A549 (cell line): ENCODE results near the gene MED12L. TPM values are rescaled to one million over a fixed set of nuclear protein-coding genes. Genes with fewer than 3 reads are reported as not detected.
A peak's percentile ranks its signal among the peaks of the same experiment; 100 is the strongest.

Source experiments
- ATAC-seq, 2 experiments: fragments of 200-7000 bp in 1 of 2; fragments of >200 bp in 1 of 2; cut with Nextera tagmentation in 1 of 2; cut with Tn5 transposase in 1 of 2; 3 replicates each; pipeline versions ENCODE4 v1.8.0 to v1.9.1; 2018 to 2020; ENCODE audit warnings: mild to moderate bottlenecking in 1 of 2, moderate library complexity in 1 of 2
- CTCF ChIA-PET: fragments of 300-600 bp; sonication (Branson Sonifier 250); formaldehyde crosslinking; extraction: SDS; loops from one replicate; lab custom pipeline; 2021; ENCODE audit warnings: antibody characterized with exemption, inconsistent platforms; lab: Yijun Ruan, JAX
- POLR2A ChIA-PET: fragments of 350-600 bp; formaldehyde crosslinking; extraction: SDS; loops from one replicate; lab custom pipeline; 2021; ENCODE audit warnings: antibody characterized with exemption, inconsistent platforms; lab: Yijun Ruan, JAX
- DNase-seq, 2 experiments: peaks; one replicate each; pipeline versions ENCODE4 v3.0.0 to v3.0.0-alpha.2; 2011 to 2016; ENCODE audit warnings: low read depth in 1 of 2, low spot score in 1 of 2
- FAIRE-seq: peaks from 2 replicates; lab custom pipeline; 2011; peaks lifted over from hg19 to GRCh38; lab: Jason Lieb, UNC
- H3K27ac ChIP-seq, 2 experiments: fragments of >200 bp; sonication (Bioruptor Twin); formaldehyde crosslinking; 3 replicates each; pipeline ENCODE4 v1.5.1; 2016 to 2017
- H3K4me1 ChIP-seq: fragments of >200 bp; sonication (Bioruptor Twin); formaldehyde crosslinking; 3 replicates; pipeline ENCODE4 v1.6.1; 2016
- H3K4me2 ChIP-seq: fragments of >200 bp; sonication (Bioruptor Twin); formaldehyde crosslinking; 3 replicates; pipeline ENCODE4 v1.6.1; 2016
- H3K4me3 ChIP-seq: fragments of >200 bp; sonication (Bioruptor Twin); formaldehyde crosslinking; 3 replicates; pipeline ENCODE4 v1.5.1; 2016
- H3K9me3 ChIP-seq: fragments of >200 bp; sonication (Bioruptor Twin); formaldehyde crosslinking; 3 replicates; pipeline ENCODE4 v1.6.1; 2016
- CHD4 ChIP-seq: fragments of 200-600 bp; sonication (generic); IDR thresholded peaks from 2 replicates; pipeline ENCODE4 v1.6.1; 2016; ENCODE audit warnings: antibody characterized with exemption, mild to moderate bottlenecking, borderline replicate concordance
- EP300 ChIP-seq, 2 experiments: fragments of >200 bp; sonication (Bioruptor Twin); formaldehyde crosslinking; IDR thresholded peaks; 2 replicates in 1 of 2; 3 replicates in 1 of 2; pipeline ENCODE4 v1.6.1; 2016 to 2017
- FOSL2 ChIP-seq, 2 experiments: fragments of 450-650 bp in 1 of 2; fragments of >200 bp in 1 of 2; sonication (Bioruptor Twin) in 1 of 2; formaldehyde crosslinking; IDR thresholded peaks; 2 replicates each; pipeline versions ENCODE4 v1.5.0 to v1.6.1; 2016 to 2020; ENCODE audit warnings: mild to moderate bottlenecking in 1 of 2, moderate library complexity in 1 of 2
- HMGXB4 ChIP-seq: fragments of 250-450 bp; sonication (Bioruptor Pico); IDR thresholded peaks from 2 replicates; pipeline ENCODE4 v1.5.0; 2021; ENCODE audit warnings: mild to moderate bottlenecking, moderate library complexity, borderline replicate concordance
- HOXB5 ChIP-seq: fragments of 250-450 bp; sonication (Bioruptor Pico); IDR thresholded peaks from 2 replicates; pipeline ENCODE4 v1.5.0; 2020; ENCODE audit warnings: mild to moderate bottlenecking, moderate library complexity
- MAFK ChIP-seq: fragments of 450-650 bp; IDR thresholded peaks from 2 replicates; pipeline ENCODE4 v1.6.1; 2014; ENCODE audit not compliant: partially characterized antibody
- NR3C1 ChIP-seq: fragments of >200 bp; sonication (Bioruptor Twin); formaldehyde crosslinking; IDR thresholded peaks from 3 replicates; pipeline ENCODE4 v1.6.1; 2017
- POLR2A ChIP-seq: IDR thresholded peaks from 2 replicates; pipeline ENCODE4 v1.6.1; 2012; ENCODE audit warnings: mild to moderate bottlenecking, low read length
- RARB ChIP-seq: fragments of 250-450 bp; sonication (Bioruptor Pico); IDR thresholded peaks from 2 replicates; pipeline ENCODE4 v1.8.0; 2021; ENCODE audit warnings: mild to moderate bottlenecking, moderate library complexity
- RNF2 ChIP-seq: fragments of 200-600 bp; sonication (generic); IDR thresholded peaks from 2 replicates; pipeline ENCODE4 v1.6.1; 2016; ENCODE audit warnings: low read depth, mild to moderate bottlenecking, antibody characterized with exemption, moderate library complexity, borderline replicate concordance
- TP53 ChIP-seq: fragments of 250-450 bp; sonication (Bioruptor Pico); IDR thresholded peaks from 2 replicates; pipeline ENCODE4 v1.5.0; 2021; ENCODE audit warnings: mild to moderate bottlenecking, moderate library complexity
- USF2 ChIP-seq: fragments of 450-650 bp; IDR thresholded peaks from 2 replicates; pipeline ENCODE4 v1.6.1; 2014; ENCODE audit warnings: antibody characterized with exemption
- WGBS: methylation state at CpG from one replicate; pipeline ENCODE4 v1.1.6; 2017; ENCODE audit errors: missing lambda C conversion rate; 5-methylcytosine and 5-hydroxymethylcytosine counted together
- polyA plus RNA-seq, 4 experiments: library from polyadenylated mRNA; depleted of rRNA in 3 of 4; stranded (reverse); fragments of >200 nt; fragmentation: RNase III in 1 of 4; extraction: RNeasy Plus Mini Kit Qiagen cat#74134 plus additional on column Dnase treatment in 1 of 4; gene quantifications; 2 replicates in 3 of 4; 3 replicates in 1 of 4; pipeline ENCODE4 v1.2.3, GENCODE V29; 2011 to 2017
- TF ChIP-seq, protein P1 (sequence below): fragments of 200-600 bp; sonication (generic); IDR thresholded peaks from 2 replicates; pipeline ENCODE4 v1.6.1; 2016; ENCODE audit warnings: antibody characterized with exemption, mild to moderate bottlenecking, moderate library complexity
- TF ChIP-seq, protein P2 (sequence below): IDR thresholded peaks from 2 replicates; pipeline ENCODE4 v1.6.1; 2012; ENCODE audit warnings: low read depth, borderline replicate concordance
- TF ChIP-seq, protein P3 (sequence below): fragments of 150-350 bp; IDR thresholded peaks from 2 replicates; pipeline ENCODE4 v1.6.1; 2014; ENCODE audit warnings: low read depth, mild to moderate bottlenecking, low read length

Gene MED12L
- polyA plus RNA-seq, 2 of the 4 experiments (the other 2 are of a cell fraction): 0.32 to 0.63 TPM

GRCh38 chr3:151300539-151300938, 215.1 kb downstream of the MED12L start:
- TF ChIP-seq, protein P1, sequence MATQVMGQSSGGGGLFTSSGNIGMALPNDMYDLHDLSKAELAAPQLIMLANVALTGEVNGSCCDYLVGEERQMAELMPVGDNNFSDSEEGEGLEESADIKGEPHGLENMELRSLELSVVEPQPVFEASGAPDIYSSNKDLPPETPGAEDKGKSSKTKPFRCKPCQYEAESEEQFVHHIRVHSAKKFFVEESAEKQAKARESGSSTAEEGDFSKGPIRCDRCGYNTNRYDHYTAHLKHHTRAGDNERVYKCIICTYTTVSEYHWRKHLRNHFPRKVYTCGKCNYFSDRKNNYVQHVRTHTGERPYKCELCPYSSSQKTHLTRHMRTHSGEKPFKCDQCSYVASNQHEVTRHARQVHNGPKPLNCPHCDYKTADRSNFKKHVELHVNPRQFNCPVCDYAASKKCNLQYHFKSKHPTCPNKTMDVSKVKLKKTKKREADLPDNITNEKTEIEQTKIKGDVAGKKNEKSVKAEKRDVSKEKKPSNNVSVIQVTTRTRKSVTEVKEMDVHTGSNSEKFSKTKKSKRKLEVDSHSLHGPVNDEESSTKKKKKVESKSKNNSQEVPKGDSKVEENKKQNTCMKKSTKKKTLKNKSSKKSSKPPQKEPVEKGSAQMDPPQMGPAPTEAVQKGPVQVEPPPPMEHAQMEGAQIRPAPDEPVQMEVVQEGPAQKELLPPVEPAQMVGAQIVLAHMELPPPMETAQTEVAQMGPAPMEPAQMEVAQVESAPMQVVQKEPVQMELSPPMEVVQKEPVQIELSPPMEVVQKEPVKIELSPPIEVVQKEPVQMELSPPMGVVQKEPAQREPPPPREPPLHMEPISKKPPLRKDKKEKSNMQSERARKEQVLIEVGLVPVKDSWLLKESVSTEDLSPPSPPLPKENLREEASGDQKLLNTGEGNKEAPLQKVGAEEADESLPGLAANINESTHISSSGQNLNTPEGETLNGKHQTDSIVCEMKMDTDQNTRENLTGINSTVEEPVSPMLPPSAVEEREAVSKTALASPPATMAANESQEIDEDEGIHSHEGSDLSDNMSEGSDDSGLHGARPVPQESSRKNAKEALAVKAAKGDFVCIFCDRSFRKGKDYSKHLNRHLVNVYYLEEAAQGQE: no peak
- peak; percentile 25 for TF ChIP-seq MAFK
- Histone ChIP-seq H3K9me3 (no peaks in the 10 kb centered on the region), H3K27ac (no peak overlapping the region), H3K4me2 (no peak overlapping the region), H3K4me3 (no peak overlapping the region), H3K4me1 (peaks cover 14% of the 10 kb centered on the region)
- POLR2A ChIA-PET: no interaction called here
- ATAC-seq (no peak), FAIRE-seq (no peak), DNase-seq (no peak)
- CTCF ChIA-PET: interaction anchor here (0.6 to 2.4 kb wide), 7 partner anchors 10 to 618 kb away, joined by 3 to 12 read pairs (median 3); no protein-coding TSS in a partner anchor
- 86% methylated on average over 1 of the region's 1 CpG for WGBS

GRCh38 chr3:151301787-151302186, 216.3 kb downstream of the MED12L start:
- no peak for FAIRE-seq
- no peak for ATAC-seq
- H3K4me2 ChIP-seq: no peak overlapping the region

GRCh38 chr3:151303751-151304150, 218.3 kb downstream of the MED12L start:
- Histone ChIP-seq H3K4me2 (no peak overlapping the region), H3K27ac (peak overlapping the region in 1 of 2 experiments; percentile 84; a peak in 3 of 6 replicates), H3K9me3 (no peaks in the 10 kb centered on the region), H3K4me1 (peaks cover 26% of the 10 kb centered on the region), H3K4me3 (no peak overlapping the region)
- WGBS: 63% methylated on average over 2 of the region's 2 CpGs
- CTCF ChIA-PET: interaction anchor here (0.6 to 6.1 kb wide), 7 partner anchors 12 to 536 kb away, joined by 3 to 47 read pairs (median 3); no protein-coding TSS in a partner anchor
- POLR2A ChIA-PET: interaction anchor here (2.5 kb wide), 1 partner anchor 24 kb away, joined by 11 read pairs; no protein-coding TSS in a partner anchor
- no peak for TF ChIP-seq TP53 (CRISPR knock-in tag)
- TF ChIP-seq HMGXB4 (CRISPR knock-in tag): no peak
- TF ChIP-seq, protein P2, sequence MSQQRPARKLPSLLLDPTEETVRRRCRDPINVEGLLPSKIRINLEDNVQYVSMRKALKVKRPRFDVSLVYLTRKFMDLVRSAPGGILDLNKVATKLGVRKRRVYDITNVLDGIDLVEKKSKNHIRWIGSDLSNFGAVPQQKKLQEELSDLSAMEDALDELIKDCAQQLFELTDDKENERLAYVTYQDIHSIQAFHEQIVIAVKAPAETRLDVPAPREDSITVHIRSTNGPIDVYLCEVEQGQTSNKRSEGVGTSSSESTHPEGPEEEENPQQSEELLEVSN: no peak
- TF ChIP-seq RNF2: no peak
- no peak for TF ChIP-seq POLR2A
- TF ChIP-seq NR3C1: no peak
- no peak for TF ChIP-seq HOXB5
- no peak for TF ChIP-seq USF2
- TF ChIP-seq, protein P3, sequence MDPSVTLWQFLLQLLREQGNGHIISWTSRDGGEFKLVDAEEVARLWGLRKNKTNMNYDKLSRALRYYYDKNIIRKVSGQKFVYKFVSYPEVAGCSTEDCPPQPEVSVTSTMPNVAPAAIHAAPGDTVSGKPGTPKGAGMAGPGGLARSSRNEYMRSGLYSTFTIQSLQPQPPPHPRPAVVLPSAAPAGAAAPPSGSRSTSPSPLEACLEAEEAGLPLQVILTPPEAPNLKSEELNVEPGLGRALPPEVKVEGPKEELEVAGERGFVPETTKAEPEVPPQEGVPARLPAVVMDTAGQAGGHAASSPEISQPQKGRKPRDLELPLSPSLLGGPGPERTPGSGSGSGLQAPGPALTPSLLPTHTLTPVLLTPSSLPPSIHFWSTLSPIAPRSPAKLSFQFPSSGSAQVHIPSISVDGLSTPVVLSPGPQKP: no peak
- TF ChIP-seq FOSL2 (IDR thresholded peaks at IDR 0.05): no peak
- TF ChIP-seq FOSL2 (CRISPR knock-in tag; IDR thresholded peaks at IDR 0.05): no peak
- TF ChIP-seq CHD4: no peak
- no peak for TF ChIP-seq EP300 (IDR thresholded peaks at IDR 0.05)
- FAIRE-seq (no peak), DNase-seq (no peak), ATAC-seq (no peak)

More at GRCh38 chr3:151301787-151302186, 216.3 kb downstream of the MED12L start:
- POLR2A ChIA-PET: no interaction called here
- Histone ChIP-seq H3K4me1 (peaks cover 21% of the 10 kb centered on the region), H3K27ac (no peak overlapping the region), H3K4me3 (no peak overlapping the region), H3K9me3 (no peaks in the 10 kb centered on the region)
- TF ChIP-seq, protein P2: no peak
- no peak for TF ChIP-seq RARB (CRISPR knock-in tag)
- 74% methylated on average over 3 of the region's 3 CpGs for WGBS
- CTCF ChIA-PET: interaction anchor here (2.4 kb wide), 1 partner anchor 26 kb away, joined by 12 read pairs; no protein-coding TSS in a partner anchor
- DNase-seq: no peak
